ENCODE measurements around the gene HPCAL1. TPM values are rescaled to one million over a fixed set of nuclear protein-coding genes. Genes with fewer than 3 reads are reported as not detected.
A peak's percentile ranks its signal among the peaks of the same experiment; 100 is the strongest.

Gene HPCAL1
- total and polyA plus RNA-seq, 2 of the 4 experiments (the other 2 are of a cell fraction), result 8.2 to 33.7 TPM

- no peak overlapping the region for H4K91ac ChIP-seq (ENCODE audit: insufficient read depth, low read depth, low read length)
- DNase-seq, result no peak
- H3K4ac ChIP-seq (ENCODE audit: low read depth, low read length), result no peak overlapping the region
- no peak overlapping the region for H3K4me2 ChIP-seq (ENCODE audit: low read depth, low read length)
- H3K9me1 ChIP-seq (ENCODE audit: insufficient read depth, low read length), result no peaks in the 10 kb centered on the region
- no peak overlapping the region for H2AK9ac ChIP-seq (replicated peaks; ENCODE audit: low read depth, low read length, poor library complexity)
- no peak overlapping the region for H4K8ac ChIP-seq (ENCODE audit: low read depth in 2 of 2, low read length in 2 of 2)
- H2BK5ac ChIP-seq (ENCODE audit: low read depth, low read length, poor library complexity, severe bottlenecking), result no peak overlapping the region
- peaks cover 29% of the 10 kb centered on the region for H3K27me3 ChIP-seq (ENCODE audit: control insufficient read depth, insufficient read depth, low read length)
- ATAC-seq (ENCODE audit: low read depth), result no peak
- TF ChIP-seq MAFK (IDR thresholded peaks at IDR 0.05; ENCODE audit: low read depth, low read length), result no peak
- no peak for TF ChIP-seq FOS (IDR thresholded peaks at IDR 0.05; ENCODE audit: low read depth, low read length)
- H3K18ac ChIP-seq (ENCODE audit: low read depth, low read length), result no peak overlapping the region
- H3K27ac ChIP-seq (ENCODE audit: insufficient read depth, low read length), result no peak overlapping the region
- H2BK120ac ChIP-seq (ENCODE audit: low read depth, low read length), result no peak overlapping the region
- H3K56ac ChIP-seq (ENCODE audit: extremely low read depth, insufficient read depth, low read length), result no peak overlapping the region
- in situ Hi-C loops (cut with MboI; ENCODE audit: low sequenced_read_pairs), result no loop called here
- H4K5ac ChIP-seq (ENCODE audit: low read depth, low read length), result no peak overlapping the region
- no peak overlapping the region for H3K23ac ChIP-seq (ENCODE audit: low read depth, low read length)
- ChIA-PET CTCF (no interaction called here), POLR2A (ENCODE audit: unreplicated experiment) (no interaction called here)
- H3K4me1 ChIP-seq (ENCODE audit: control insufficient read depth, insufficient read depth, low read length), result no peaks in the 10 kb centered on the region
- dilution Hi-C loops (cut with HindIII; ENCODE audit: low sequenced_read_pairs, unreplicated experiment), result no loop called here
- H3K79me1 ChIP-seq (ENCODE audit: low read depth in 1 of 2, low read length in 2 of 2), result no peaks in the 10 kb centered on the region
- intact Hi-C loops (cut with micrococcal nuclease), result no loop called here
- no peaks in the 10 kb centered on the region for H4K20me1 ChIP-seq (ENCODE audit: insufficient read depth, low read length)
- H2AK5ac ChIP-seq (ENCODE audit: low read depth, low read length), result no peak overlapping the region
- no peak overlapping the region for H2BK15ac ChIP-seq (ENCODE audit: low read depth, low read length)
- H3K36me3 ChIP-seq (ENCODE audit: control insufficient read depth, insufficient read depth, low read length), result no peaks in the 10 kb centered on the region
- H3K14ac ChIP-seq (replicated peaks; ENCODE audit: low read depth, low read length), result no peak overlapping the region
- H3K9me3 ChIP-seq (ENCODE audit: control insufficient read depth, insufficient read depth, low read length), result no peaks in the 10 kb centered on the region
- no TSS peak for BruUV-seq (replicated peaks)
- no peak overlapping the region for H2BK20ac ChIP-seq (ENCODE audit: low read depth, low read length)
- no peak overlapping the region for H3K9ac ChIP-seq (ENCODE audit: low read depth, low read length)
- 64% methylated on average over 4 of the region's 16 CpGs; no CpG with 5 or more reads in 1 of the 2 experiments for WGBS, 2 experiments (ENCODE audit: extremely low coverage in 2 of 2, insufficient read length in 1 of 2)
- peak overlapping the region; percentile 30 for H2AFZ ChIP-seq (replicated peaks; ENCODE audit: low read length, poor library complexity)
- no peak overlapping the region for H3K4me3 ChIP-seq (ENCODE audit: insufficient read depth, low read depth, low read length)
These were observed 45.1 kb upstream of the HPCAL1 start for GRCh38 chr2:10257500-10258147.
